NCI-H82 treated with DMSO at 0.1 percent for 48 hours (cell line): ENCODE results near the gene KATNBL1.

Experiments used
- DNase-seq: peaks from one replicate; lab custom pipeline; 2025; ENCODE audit not compliant: unreplicated experiment; lab: John Stamatoyannopoulos, UW

Gene KATNBL1

GRCh38 chr15:34209421-34210282, at the start of gene KATNBL1:
Gene KATNBL1 (minus strand): TSS chr15:34210096. CDS start chr15:34163676, 46,420 bp downstream.
- DNase-seq: peak; percentile 81

- no peak for DNase-seq
Observed at GRCh38 chr15:34259566-34259965, 49.7 kb upstream of the KATNBL1 start.

GRCh38 chr15:34258151-34258550, 48.3 kb upstream of the KATNBL1 start:
- no peak for DNase-seq

- DNase-seq: no peak
Observed at GRCh38 chr15:34252545-34252944, 42.6 kb upstream of the KATNBL1 start.

GRCh38 chr15:34248190-34248589, 38.3 kb upstream of the KATNBL1 start:
- no peak for DNase-seq

- no peak for DNase-seq
Observed at GRCh38 chr15:34246276-34246976, 36.5 kb upstream of the KATNBL1 start.

- DNase-seq: no peak
Observed at GRCh38 chr15:34243226-34243625, 33.3 kb upstream of the KATNBL1 start.

- no peak for DNase-seq
Observed at GRCh38 chr15:34242331-34242710, 32.4 kb upstream of the KATNBL1 start.

GRCh38 chr15:34241376-34242330, 31.8 kb upstream of the KATNBL1 start:
- DNase-seq: no peak

GRCh38 chr15:34240537-34240936, 30.6 kb upstream of the KATNBL1 start:
- no peak for DNase-seq

GRCh38 chr15:34239151-34239808, 29.4 kb upstream of the KATNBL1 start:
- DNase-seq: no peak

GRCh38 chr15:34233614-34234013, 23.7 kb upstream of the KATNBL1 start:
- no peak for DNase-seq

- no peak for DNase-seq
Observed at GRCh38 chr15:34223904-34224596, 14.2 kb upstream of the KATNBL1 start.

- no peak for DNase-seq
Observed at GRCh38 chr15:34217587-34218225, 7.8 kb upstream of the KATNBL1 start.

GRCh38 chr15:34216527-34217270, 6.8 kb upstream of the KATNBL1 start:
- DNase-seq: no peak

GRCh38 chr15:34214135-34214534, 4.2 kb upstream of the KATNBL1 start:
- no peak for DNase-seq

GRCh38 chr15:34213690-34214089, 3.8 kb upstream of the KATNBL1 start:
- no peak for DNase-seq

- no peak for DNase-seq
Observed at GRCh38 chr15:34206011-34206410, 3.9 kb downstream of the KATNBL1 start.

- no peak for DNase-seq
Observed at GRCh38 chr15:34203936-34204335, 6.0 kb downstream of the KATNBL1 start.
